Iris pigment epithelial cell (primary cell): ENCODE measurements around the gene ZRSR2.

ENCODE experiments used
- DNase-seq: peaks from one replicate; pipeline ENCODE4 v3.0.0-alpha.2; 2011; ENCODE audit warnings: low read depth

ZRSR2 gene

DNA sequence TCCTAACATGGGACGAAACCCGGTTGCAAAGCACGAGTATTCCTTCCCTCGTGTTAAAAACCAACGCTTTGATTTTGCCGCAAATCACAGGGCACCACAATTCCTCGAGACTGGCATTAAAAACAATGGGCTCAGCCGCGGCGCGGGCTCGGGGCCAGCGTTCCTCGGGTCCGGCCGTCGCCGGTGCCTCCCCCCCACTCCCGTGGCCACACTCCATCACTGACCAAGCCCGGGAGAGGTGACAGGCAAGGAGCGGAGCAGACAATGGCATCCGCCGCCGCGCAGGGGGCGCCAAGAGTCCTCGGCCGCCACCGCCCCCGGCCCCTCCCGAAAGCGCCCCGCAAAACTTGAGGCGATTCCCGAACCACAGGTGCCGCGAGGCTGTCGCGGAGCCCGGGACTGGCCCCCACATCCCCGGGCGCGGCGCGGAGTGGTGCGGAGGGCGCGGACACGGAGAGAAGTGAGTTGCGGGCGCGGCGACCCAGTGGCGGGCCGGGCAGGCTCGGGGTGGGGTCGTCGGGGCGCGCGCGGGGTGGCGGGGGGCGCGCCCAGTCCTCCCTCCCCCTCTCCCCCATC, 63.9 kb downstream of the ZRSR2 start:
- DNase-seq = peak; percentile 7

DNA sequence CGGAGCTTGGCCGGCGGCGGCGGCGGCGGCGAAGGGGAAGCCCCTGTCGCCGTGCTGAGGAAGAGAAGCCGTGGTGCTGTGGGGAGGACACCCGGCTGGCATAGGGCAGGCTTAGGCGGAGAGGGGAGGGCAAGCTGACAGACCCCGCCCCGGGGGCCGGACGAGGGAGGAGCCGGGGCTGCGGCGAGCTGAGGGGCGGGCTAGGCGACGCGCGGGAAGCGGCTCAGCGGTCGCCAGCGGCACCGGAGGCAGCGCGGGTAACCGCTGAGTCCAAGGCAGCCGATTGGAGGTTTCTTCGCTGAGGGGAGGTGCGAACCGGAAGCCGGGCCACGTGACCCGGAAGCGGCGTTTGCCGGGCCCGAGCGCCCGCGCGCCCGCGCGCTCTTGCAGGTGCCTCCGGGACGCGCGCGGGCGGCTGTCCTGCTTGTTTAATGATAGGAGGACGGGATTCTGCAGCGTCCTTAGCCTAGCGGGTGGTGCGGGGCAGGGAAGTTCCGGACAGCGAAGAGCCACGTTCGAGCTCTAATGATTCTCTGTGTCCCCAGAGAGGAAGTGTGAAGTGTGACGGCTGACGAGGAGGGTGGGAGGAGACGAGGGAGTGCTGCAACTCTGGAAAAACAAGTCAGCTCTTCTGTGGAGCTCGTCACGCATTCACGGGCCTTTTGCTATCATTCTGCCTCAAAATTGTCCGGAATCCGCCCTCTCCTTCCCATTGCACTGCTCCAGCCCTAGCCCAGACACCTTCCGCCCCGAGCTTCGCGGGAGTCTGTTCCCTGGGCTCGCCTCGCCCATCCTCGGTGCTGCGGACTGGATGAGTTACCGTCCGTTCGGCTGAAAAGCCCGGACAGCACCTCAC, 64.7 kb downstream of the ZRSR2 start, which contains the start of gene AP1S2:
AP1S2 (minus strand) TSS at position 102 of the 856 bp plus-strand sequence. CDS start 2,289 bp downstream, outside the sequence.
- peak; percentile 92 for DNase-seq

DNA sequence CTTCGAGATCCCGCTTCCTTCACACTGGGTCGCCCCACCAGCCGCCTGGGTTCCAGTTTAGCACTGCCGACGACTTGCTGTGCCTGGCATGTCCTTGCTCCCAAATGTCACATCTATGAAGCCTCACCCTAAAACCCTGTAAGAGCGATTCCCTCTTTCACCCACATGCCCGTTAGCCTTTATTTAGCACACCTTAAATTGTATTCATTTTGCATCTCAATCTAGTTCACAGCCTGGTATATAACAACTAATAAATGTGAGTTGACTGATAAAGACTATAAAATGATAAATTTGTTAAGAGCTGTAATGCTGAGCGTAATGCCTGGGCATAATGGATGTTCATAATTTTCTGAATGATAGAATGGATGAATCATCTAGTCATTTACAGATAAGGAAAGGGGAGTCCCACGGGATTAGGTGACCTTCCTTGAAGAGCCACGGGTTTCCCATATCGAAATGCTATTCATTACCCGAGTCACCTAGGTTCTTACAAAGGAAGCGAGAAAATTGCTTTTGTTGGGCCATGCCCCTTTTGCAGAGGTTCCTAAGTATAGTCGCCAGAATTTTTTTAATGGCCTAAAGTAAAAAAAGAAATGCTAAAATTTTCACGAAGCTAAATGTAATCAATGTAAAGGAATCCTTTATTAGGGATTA, 65.4 kb downstream of the ZRSR2 start:
- no peak for DNase-seq

DNA sequence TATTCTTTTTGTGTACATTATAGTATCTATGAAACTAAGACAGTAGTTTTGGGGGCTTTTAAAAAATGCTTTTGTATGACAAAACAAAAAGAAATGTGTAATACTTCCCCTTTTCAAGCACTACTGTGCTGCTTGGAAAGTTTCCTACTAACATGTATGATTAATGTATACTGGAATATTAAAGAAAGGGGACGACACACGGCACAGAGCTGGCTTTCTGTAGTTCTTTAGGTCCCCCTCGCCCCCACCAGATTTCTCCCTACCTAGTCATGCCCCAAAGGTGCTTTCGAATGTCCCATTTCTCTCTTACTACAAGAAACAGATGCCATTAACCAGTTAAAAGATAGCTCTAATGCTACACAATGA, 65.9 kb downstream of the ZRSR2 start:
- no peak for DNase-seq

DNA sequence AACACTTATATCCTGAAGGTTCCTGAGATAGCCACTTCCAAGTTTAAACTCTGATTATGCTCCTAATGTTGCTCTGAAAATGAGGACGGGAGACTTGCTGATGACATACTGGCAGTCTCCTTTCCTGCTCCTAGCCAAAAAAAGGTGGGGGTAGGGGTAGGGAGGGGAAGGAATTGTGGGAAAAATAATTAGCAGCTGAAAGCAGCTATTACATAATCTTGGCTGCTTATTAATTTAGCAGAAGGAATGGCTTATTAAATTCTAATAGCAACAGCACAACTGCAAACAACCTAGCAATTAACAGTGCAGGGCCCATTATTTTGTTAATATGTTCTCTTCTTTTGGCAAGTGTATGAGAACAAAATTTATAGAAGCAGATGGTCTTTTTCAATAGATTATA, 66.4 kb downstream of the ZRSR2 start:
- DNase-seq = no peak

DNA sequence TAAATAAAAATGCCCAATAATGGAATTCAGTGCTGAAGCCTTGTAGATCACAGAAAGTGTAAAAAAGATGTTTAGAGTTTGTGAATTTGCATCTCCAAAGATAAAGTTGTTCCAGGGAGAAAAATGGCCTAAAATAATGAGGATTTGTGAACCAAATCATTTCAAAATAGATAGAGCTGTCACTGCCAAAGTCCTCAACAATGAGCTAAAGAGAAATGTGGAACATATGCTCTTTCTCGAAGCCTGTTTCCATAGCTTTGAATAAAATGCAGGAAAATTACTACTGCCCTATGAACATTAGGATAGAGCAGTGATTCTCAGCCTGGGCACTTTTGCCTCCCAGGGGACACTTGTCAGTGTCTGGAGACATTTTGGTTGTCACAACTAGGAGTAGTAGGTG, 67.8 kb downstream of the ZRSR2 start:
- no peak for DNase-seq

DNA sequence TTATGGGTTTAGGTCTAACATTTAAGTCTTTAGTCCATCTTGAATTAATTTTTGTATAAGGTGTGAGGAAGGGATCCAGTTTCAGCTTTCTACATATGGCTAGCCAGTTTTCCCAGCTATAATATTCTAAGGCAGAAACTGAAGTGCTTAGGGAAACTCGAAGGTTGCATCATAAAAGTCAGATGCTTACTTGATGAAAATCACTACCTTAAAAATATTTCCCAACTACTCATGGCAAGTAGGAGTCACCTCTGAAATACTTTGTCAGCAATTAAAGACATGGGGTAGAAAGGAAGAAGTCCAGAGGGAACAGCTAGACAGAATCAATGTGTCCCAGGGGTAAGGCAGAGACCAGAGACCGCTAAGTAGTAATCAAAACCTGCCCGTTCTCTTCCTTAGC, 70.6 kb downstream of the ZRSR2 start:
- DNase-seq = no peak

DNA sequence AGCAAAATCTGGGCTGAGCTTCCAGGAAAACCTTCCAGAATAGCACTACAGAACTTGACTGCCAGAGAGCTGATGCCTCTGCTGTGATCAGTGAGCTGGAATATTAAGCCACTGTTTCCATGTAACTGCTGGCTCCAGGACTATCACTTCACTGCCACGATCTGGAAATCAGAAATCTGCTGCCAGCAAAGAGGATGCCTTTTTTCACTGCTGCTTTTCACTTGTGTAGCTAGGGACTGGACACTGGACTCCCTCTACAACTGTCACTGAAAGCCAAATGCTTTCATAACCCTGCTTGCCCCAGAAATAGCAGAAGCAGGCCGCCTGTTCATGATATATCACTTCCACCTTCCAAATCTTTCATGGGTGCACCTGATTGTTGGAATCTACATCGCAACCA, 73.7 kb downstream of the ZRSR2 start:
- DNase-seq = no peak

DNA sequence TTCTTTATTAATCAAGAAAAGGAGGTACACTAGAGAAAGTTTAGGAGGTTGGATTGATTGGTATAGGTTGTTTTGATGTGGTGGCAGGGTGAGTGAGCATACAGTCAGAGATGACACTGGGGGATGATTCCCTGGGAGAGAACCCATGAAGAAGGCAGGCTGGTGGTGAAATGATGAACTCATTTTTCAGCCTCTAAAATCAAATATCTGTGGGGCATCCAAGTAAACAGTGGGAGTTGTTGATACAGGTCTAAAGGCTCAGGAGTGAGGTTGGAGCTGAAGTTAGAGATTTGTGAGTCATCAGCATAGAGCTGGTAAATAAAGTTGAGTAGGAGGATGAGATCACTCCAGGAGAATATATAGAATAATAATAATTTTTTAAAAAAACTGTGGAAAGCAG, 74.3 kb downstream of the ZRSR2 start:
- peak; percentile 51 for DNase-seq

DNA sequence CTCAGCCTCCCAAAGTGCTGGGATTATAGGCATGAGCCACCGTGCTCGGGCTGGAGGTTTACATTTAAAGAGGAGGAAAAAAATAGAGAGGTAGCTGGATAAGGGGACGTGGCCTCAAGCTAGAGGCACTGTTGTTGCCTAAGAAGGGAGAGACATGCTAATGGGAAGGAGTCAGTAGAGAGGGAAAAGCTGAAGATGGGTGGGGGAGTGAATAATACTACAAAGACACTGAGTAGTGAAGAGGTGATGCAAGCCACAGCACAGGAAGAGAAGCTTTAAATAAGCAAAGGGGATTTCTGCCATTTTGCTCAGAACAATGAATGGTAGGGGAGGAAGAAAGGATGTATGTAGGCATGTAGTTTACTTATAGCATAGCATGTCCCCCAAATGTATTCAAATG, 75.9 kb downstream of the ZRSR2 start:
- DNase-seq = no peak

DNA sequence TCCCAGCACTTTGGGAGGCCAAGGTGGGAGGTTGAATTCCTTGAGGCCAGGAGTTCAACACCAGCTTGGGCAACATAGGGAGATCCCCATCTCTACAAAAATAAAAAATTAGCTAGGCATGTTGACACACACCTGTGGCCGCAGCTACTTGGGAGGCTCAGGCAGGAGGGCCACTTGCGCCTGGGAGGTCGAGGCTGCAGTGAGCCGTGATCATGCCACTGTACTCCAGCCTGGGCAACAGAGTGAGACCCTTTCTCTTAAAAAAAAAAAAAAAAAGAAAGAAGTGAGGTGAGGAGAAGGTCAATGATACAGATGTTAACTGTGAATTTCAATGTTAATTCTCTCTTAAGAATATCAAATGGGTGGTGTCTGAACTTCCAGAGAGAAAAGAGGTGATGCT, 79.4 kb downstream of the ZRSR2 start:
- DNase-seq = no peak

DNA sequence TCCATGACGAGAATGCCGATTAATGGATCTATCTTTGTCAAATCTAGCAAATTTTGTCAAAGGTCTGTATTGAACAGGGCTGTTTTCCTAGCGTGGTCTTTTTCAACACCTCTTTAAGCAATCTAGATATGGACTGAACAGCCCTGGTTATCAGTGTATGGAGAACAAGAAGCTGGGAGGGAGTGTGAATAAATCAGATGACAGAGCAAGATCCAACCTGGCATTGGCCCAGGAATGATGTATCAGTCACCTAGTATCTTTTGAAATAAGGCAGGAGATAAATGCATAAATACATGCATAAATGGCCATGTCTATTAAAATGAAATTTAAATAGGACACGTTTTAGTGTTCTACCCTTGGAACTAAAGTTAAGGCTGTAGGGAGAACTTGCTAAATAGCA, 80.0 kb downstream of the ZRSR2 start:
- DNase-seq = no peak
